H1 (cell line): ENCODE results near the gene MESD. TPM values are rescaled to one million over a fixed set of nuclear protein-coding genes. Genes with fewer than 3 reads are reported as not detected.

Experiments
- CTCF ChIA-PET: fragments of 300-600 bp; sonication (Branson Sonifier 250); formaldehyde crosslinking; loops from one replicate; lab custom pipeline; 2021; ENCODE audit not compliant: partially characterized antibody; lab: Charles Lee
- POLR2A ChIA-PET: fragments of 300-600 bp; sonication (Branson Sonifier 250); formaldehyde crosslinking; loops from one replicate; lab custom pipeline; 2021; ENCODE audit warnings: inconsistent platforms; ENCODE audit not compliant: partially characterized antibody; lab: Charles Lee
- DNase-seq, 2 experiments: peaks; one replicate each; pipeline versions ENCODE4 v3.0.0 to v3.0.0-alpha.2; 2010 to 2022; ENCODE audit warnings: low spot score in 2 of 2, low read depth in 1 of 2, mixed read lengths in 1 of 2
- FAIRE-seq: peaks from 2 replicates; lab custom pipeline; 2011; peaks lifted over from hg19 to GRCh38; lab: Jason Lieb, UNC
- H2AFZ ChIP-seq: 2 replicates; pipeline ENCODE4 v1.8.1; 2012; ENCODE audit warnings: low read length, inconsistent platforms
- H2AK5ac ChIP-seq: 2 replicates; pipeline ENCODE4 v1.6.1; 2013; ENCODE audit warnings: low read depth, low read length
- H2BK120ac ChIP-seq: replicated peaks from 2 replicates; pipeline ENCODE3; 2013; ENCODE audit warnings: low read depth, low read length, inconsistent platforms
- H2BK12ac ChIP-seq: 2 replicates; pipeline ENCODE4 v1.6.1; 2013; ENCODE audit warnings: low read depth, low read length
- H2BK15ac ChIP-seq: 2 replicates; pipeline ENCODE4 v1.6.1; 2013; ENCODE audit warnings: low read length
- H2BK20ac ChIP-seq: 2 replicates; pipeline ENCODE4 v1.6.1; 2013; ENCODE audit warnings: low read length
- H2BK5ac ChIP-seq: 2 replicates; pipeline ENCODE4 v1.6.1; 2013; ENCODE audit warnings: low read depth, low read length
- H3K14ac ChIP-seq: 2 replicates; pipeline ENCODE4 v1.6.1; 2013; ENCODE audit warnings: inconsistent platforms; ENCODE audit not compliant: insufficient read length
- H3K18ac ChIP-seq: 2 replicates; pipeline ENCODE4 v1.6.1; 2013; ENCODE audit warnings: low read length; ENCODE audit errors: extremely low read depth
- H3K23ac ChIP-seq: 2 replicates; pipeline ENCODE4 v1.6.1; 2013; ENCODE audit warnings: inconsistent platforms; ENCODE audit not compliant: insufficient read length
- H3K23me2 ChIP-seq: 2 replicates; pipeline ENCODE4 v1.6.1; 2013; ENCODE audit warnings: low read depth, low read length
- H3K27ac ChIP-seq: 2 replicates; pipeline ENCODE4 v1.6.1; 2011; ENCODE audit warnings: low read depth, low read length, inconsistent platforms
- H3K27me3 ChIP-seq, 4 experiments: replicated peaks in 1 of 4; 1 replicate in 1 of 4; 2 replicates in 3 of 4; pipeline versions ENCODE4 v1.6.1 to v1.8.1; 2011 to 2013; ENCODE audit warnings: low read length in 3 of 4, mild to moderate bottlenecking in 3 of 4, inconsistent platforms in 2 of 4, mixed read lengths in 2 of 4, moderate library complexity in 1 of 4; ENCODE audit not compliant: control insufficient read depth in 3 of 4, insufficient read depth in 3 of 4; ENCODE audit errors: extremely low read depth in 1 of 4
- H3K36me3 ChIP-seq, 4 experiments: 2 replicates each; pipeline versions ENCODE4 v1.6.1 to v1.8.1; 2011 to 2013; ENCODE audit warnings: mild to moderate bottlenecking in 4 of 4, low read length in 3 of 4, moderate library complexity in 2 of 4, control low read depth in 1 of 4, inconsistent platforms in 1 of 4; ENCODE audit not compliant: insufficient read depth in 4 of 4, control insufficient read depth in 2 of 4
- H3K4ac ChIP-seq: replicated peaks from 2 replicates; pipeline ENCODE3; 2013; ENCODE audit warnings: low read length, low read depth, mixed read lengths, inconsistent platforms; ENCODE audit not compliant: insufficient read length
- H3K4me1 ChIP-seq, 4 experiments: replicated peaks in 1 of 4; 1 replicate in 1 of 4; 2 replicates in 3 of 4; pipeline versions ENCODE4 v1.6.1 to v1.8.1; 2011 to 2013; ENCODE audit warnings: low read length in 3 of 4, inconsistent platforms in 2 of 4, mixed read lengths in 1 of 4; ENCODE audit not compliant: insufficient read depth in 4 of 4, control insufficient read depth in 3 of 4
- H3K4me2 ChIP-seq, 2 experiments: 2 replicates each; pipeline versions ENCODE4 v1.6.1 to v1.8.1; 2011 to 2013; ENCODE audit warnings: low read depth in 2 of 2, low read length in 2 of 2, control low read depth in 1 of 2, inconsistent platforms in 1 of 2, mild to moderate bottlenecking in 1 of 2; ENCODE audit not compliant: insufficient read depth in 1 of 2
- H3K4me3 ChIP-seq, 4 experiments: fragments of 200-600, 300-600 bp in 1 of 4; sonication (generic), shearing (Covaris generic), sonication (Bioruptor Twin) in 1 of 4; 2 replicates each; pipeline versions ENCODE4 v1.5.1 to v1.8.1; 2011 to 2016; ENCODE audit warnings: low read length in 4 of 4, low read depth in 3 of 4, control low read depth in 2 of 4, inconsistent platforms in 2 of 4, mild to moderate bottlenecking in 2 of 4, mixed read lengths in 1 of 4, moderate library complexity in 1 of 4; ENCODE audit not compliant: insufficient read depth in 2 of 4; ENCODE audit errors: extremely low read depth in 1 of 4
- H3K56ac ChIP-seq: replicated peaks from 2 replicates; pipeline ENCODE3; 2013; ENCODE audit warnings: low read depth, mild to moderate bottlenecking, mixed read lengths, low read length, inconsistent platforms; ENCODE audit not compliant: insufficient read length
- H3K79me1 ChIP-seq: 2 replicates; pipeline ENCODE4 v1.6.1; 2013; ENCODE audit warnings: low read depth, low read length, control low read depth
- H3K79me2 ChIP-seq, 2 experiments: 2 replicates each; pipeline versions ENCODE4 v1.6.1 to v1.8.1; 2012 to 2013; ENCODE audit warnings: low read length in 2 of 2, mild to moderate bottlenecking in 2 of 2, inconsistent platforms in 1 of 2; ENCODE audit not compliant: insufficient read depth in 2 of 2, control insufficient read depth in 1 of 2
- H3K9ac ChIP-seq, 4 experiments: replicated peaks in 1 of 4; 1 replicate in 1 of 4; 2 replicates in 3 of 4; pipeline versions ENCODE4 v1.6.1 to v1.8.1; 2011 to 2013; ENCODE audit warnings: low read depth in 3 of 4, low read length in 3 of 4, control low read depth in 2 of 4, mild to moderate bottlenecking in 2 of 4, moderate library complexity in 2 of 4, inconsistent platforms in 1 of 4; ENCODE audit errors: extremely low read depth in 1 of 4
- H3K9me3 ChIP-seq, 2 experiments: 2 replicates each; pipeline versions ENCODE4 v1.6.1 to v1.8.1; 2012 to 2013; ENCODE audit warnings: mild to moderate bottlenecking in 2 of 2, moderate library complexity in 2 of 2, control low read depth in 1 of 2, inconsistent platforms in 1 of 2, low read depth in 1 of 2, low read length in 1 of 2, mixed read lengths in 1 of 2; ENCODE audit not compliant: insufficient read depth in 2 of 2
- H4K20me1 ChIP-seq, 2 experiments: replicated peaks in 1 of 2; 2 replicates each; pipeline versions ENCODE3 to v1.8.1; 2011 to 2013; ENCODE audit warnings: inconsistent platforms in 2 of 2, low read length in 2 of 2, mild to moderate bottlenecking in 1 of 2; ENCODE audit not compliant: insufficient read depth in 2 of 2, control insufficient read depth in 1 of 2
- H4K5ac ChIP-seq: 2 replicates; pipeline ENCODE4 v1.6.1; 2013; ENCODE audit warnings: low read length, low read depth, mixed read lengths, inconsistent platforms; ENCODE audit not compliant: insufficient read length
- H4K8ac ChIP-seq: 2 replicates; pipeline ENCODE4 v1.8.0; 2013; ENCODE audit warnings: mild to moderate bottlenecking, moderate library complexity, low read length, inconsistent platforms; ENCODE audit not compliant: insufficient read depth; ENCODE audit errors: extremely low read depth
- H4K91ac ChIP-seq: replicated peaks from 2 replicates; pipeline ENCODE3; 2013; ENCODE audit warnings: low read length, mixed read lengths, inconsistent platforms; ENCODE audit not compliant: insufficient read length
- CHD2 ChIP-seq: IDR thresholded peaks from 2 replicates; pipeline ENCODE4 v1.6.1; 2012; ENCODE audit warnings: low read length, improper control_type of control experiment
- CREB1 ChIP-seq: IDR thresholded peaks from 2 replicates; pipeline ENCODE4 v1.6.1; 2012; ENCODE audit warnings: inconsistent platforms
- E2F6 ChIP-seq: IDR thresholded peaks from 2 replicates; pipeline ENCODE4 v1.6.1; 2012; ENCODE audit warnings: inconsistent platforms
- JUND ChIP-seq: IDR thresholded peaks from 2 replicates; pipeline ENCODE4 v1.6.1; 2011; ENCODE audit warnings: mild to moderate bottlenecking, improper control_type of control experiment, low read length
- MAFK ChIP-seq: IDR thresholded peaks from 2 replicates; pipeline ENCODE4 v1.6.1; 2012; ENCODE audit warnings: low read depth, mild to moderate bottlenecking, improper control_type of control experiment, low read length
- NANOG ChIP-seq: IDR thresholded peaks from 2 replicates; pipeline ENCODE4 v1.6.1; 2011; ENCODE audit warnings: low read length, low read depth, mild to moderate bottlenecking, inconsistent platforms; ENCODE audit not compliant: insufficient read depth, poor library complexity, severe bottlenecking
- POLR2A ChIP-seq, 2 experiments: IDR thresholded peaks; 1 replicate in 1 of 2; 2 replicates in 1 of 2; pipeline ENCODE4 v1.6.1; 2011; ENCODE audit warnings: low read depth in 2 of 2, low read length in 2 of 2, mild to moderate bottlenecking in 2 of 2; ENCODE audit errors: control extremely low read depth in 1 of 2
- RBBP5 ChIP-seq: IDR thresholded peaks from 2 replicates; pipeline ENCODE4 v1.7.1; 2012; ENCODE audit warnings: low read depth, mild to moderate bottlenecking, inconsistent platforms, low read length, moderate library complexity, borderline replicate concordance
- RNF2 ChIP-seq: fragments of 200-900, 300-1000 bp; sonication (generic); IDR thresholded peaks from 2 replicates; pipeline ENCODE4 v1.7.1; 2016; ENCODE audit warnings: borderline replicate concordance, low read depth, mild to moderate bottlenecking, antibody characterized with exemption, low read length; ENCODE audit not compliant: poor library complexity, severe bottlenecking; ENCODE audit errors: missing control alignments
- SP1 ChIP-seq: IDR thresholded peaks from 2 replicates; pipeline ENCODE4 v1.6.1; 2011; ENCODE audit warnings: low read depth, low read length
- SP2 ChIP-seq: IDR thresholded peaks from 2 replicates; pipeline ENCODE4 v1.6.1; 2012; ENCODE audit warnings: mild to moderate bottlenecking, low read length, inconsistent platforms
- SUZ12 ChIP-seq: fragments of 200-600 bp; sonication (generic); IDR thresholded peaks from 2 replicates; pipeline ENCODE4 v1.6.1; 2012; ENCODE audit warnings: mild to moderate bottlenecking, inconsistent platforms, low read length, moderate library complexity, mixed read lengths
- TBP ChIP-seq: IDR thresholded peaks from 2 replicates; pipeline ENCODE4 v1.6.1; 2011; ENCODE audit warnings: low read depth, low read length, improper control_type of control experiment
- TCF12 ChIP-seq: IDR thresholded peaks from 2 replicates; pipeline ENCODE4 v1.6.1; 2011; ENCODE audit warnings: low read depth, mild to moderate bottlenecking, low read length
- WGBS, 2 experiments: shearing (Covaris generic) in 1 of 2; methylation state at CpG; one replicate each; pipeline versions ENCODE4 v1.1.6 to v1.1.7; 2013 to 2015; ENCODE audit warnings: low lambda C conversion rate in 2 of 2, mixed read lengths in 2 of 2, inconsistent platforms in 1 of 2, low coverage in 1 of 2, missing lambda C conversion rate in 1 of 2; ENCODE audit not compliant: insufficient replicate concordance in 2 of 2, insufficient coverage in 1 of 2, insufficient read length in 1 of 2; ENCODE audit errors: extremely low coverage in 1 of 2, missing lambda C conversion rate in 1 of 2; 5-methylcytosine and 5-hydroxymethylcytosine counted together
- polyA plus RNA-seq, 7 experiments: library from polyadenylated mRNA; depleted of rRNA in 3 of 7; stranded (reverse) in 5 of 7; unstranded in 2 of 7; fragments of >200 nt in 5 of 7; fragments of 200-250 nt in 2 of 7; gene quantifications; 1 replicate in 5 of 7; 2 replicates in 1 of 7; 4 replicates in 1 of 7; pipeline versions ENCODE4 v1.2.1 to v1.2.3, GENCODE V29; 2011 to 2013; ENCODE audit warnings: missing spikeins in 2 of 7, mixed read lengths in 2 of 7
- total RNA-seq: library from RNA; stranded (reverse); fragmentation: NEBNext Ultra II Directional; extraction: Animal tissue kit (Norgen Biotek cat#: 25700); gene quantifications from 2 replicates; pipeline ENCODE4 v1.2.1, GENCODE V29; 2021

The MESD gene
- total and polyA plus RNA-seq, 2 of the 8 experiments (the other 6 are each of a cell fraction or from before 2014, with no cell fraction given), result 11.0 to 28.3 TPM

DNA sequence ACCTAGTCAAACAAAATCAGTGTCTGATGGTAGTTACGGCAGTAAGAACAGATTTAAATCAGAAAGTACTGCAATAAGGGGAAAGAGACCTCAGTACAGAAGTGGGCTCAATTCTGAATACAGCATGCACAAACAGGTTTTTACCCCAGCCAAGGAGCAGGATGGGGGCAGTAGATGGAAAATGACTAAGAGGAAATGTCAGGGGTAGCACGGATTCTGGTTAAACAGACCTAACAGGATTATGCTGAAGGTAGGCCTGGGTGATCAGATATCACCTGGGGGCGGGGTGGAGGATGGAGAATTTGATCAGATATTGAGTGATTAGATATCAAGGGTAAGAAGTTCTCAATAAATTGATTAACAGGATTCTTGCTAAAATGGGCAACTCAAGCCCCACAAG lies 19.0 kb downstream of the MESD start:
- H3K4me3 ChIP-seq, result no peak overlapping the region
- H2AFZ ChIP-seq, result no peak overlapping the region
- no peak overlapping the region for H4K5ac ChIP-seq
- H2BK20ac ChIP-seq, result no peak overlapping the region
- H3K36me3 ChIP-seq, result peaks cover 0 to 3% (median 0%) of the 10 kb centered on the region in 4 experiments; a peak in 1 of 8 replicates
- TF ChIP-seq RNF2 (no peak), CREB1 (no peak), CHD2 (no peak), TBP (no peak), RBBP5 (no peak), NANOG (no peak), JUND (no peak), E2F6 (no peak), SUZ12 (no peak), SP2 (no peak), SP1 (no peak), TCF12 (no peak), MAFK (no peak), POLR2A (IDR thresholded peaks at IDR 0.05; ENCODE audit: control extremely low read depth in 1 of 2, low read depth in 2 of 2, low read length in 2 of 2) (no peak)
- H3K4ac ChIP-seq, result no peak overlapping the region
- no peaks in the 10 kb centered on the region for H3K27me3 ChIP-seq
- no peak overlapping the region for H4K91ac ChIP-seq
- H2BK120ac ChIP-seq, result no peak overlapping the region
- 85% methylated on average over 3 of the region's 3 CpGs; no CpG with 5 or more reads in 1 of the 2 experiments for WGBS, 2 experiments
- H2AK5ac ChIP-seq, result no peak overlapping the region
- FAIRE-seq (no peak), DNase-seq (no peak)
- no peak overlapping the region for H3K9ac ChIP-seq
- no peaks in the 10 kb centered on the region for H3K23me2 ChIP-seq
- peak overlapping the region in 1 of 2 experiments; percentile 43; a peak in 1 of 4 replicates for H3K4me2 ChIP-seq
- H4K20me1 ChIP-seq, result peaks cover 0 to 8% of the 10 kb centered on the region in 2 experiments
- no peak overlapping the region for H3K23ac ChIP-seq
- no peak overlapping the region for H3K27ac ChIP-seq
- H3K79me1 ChIP-seq, result peaks cover 7% of the 10 kb centered on the region
- peaks cover 0 to 15% of the 10 kb centered on the region in 2 experiments; a peak in 2 of 4 replicates for H3K79me2 ChIP-seq
- no peak overlapping the region for H2BK12ac ChIP-seq
- ChIA-PET POLR2A (interaction anchor here (0.9 kb wide), 1 partner anchor 111 kb away, joined by 3 read pairs; no protein-coding TSS in a partner anchor), CTCF (interaction anchor here (0.5 to 5.9 kb wide), 40 partner anchors 9 to 516 kb away, joined by 3 to 94 read pairs (median 6); partner anchors contain the start of gene CEMIP)
- no peaks in the 10 kb centered on the region for H3K9me3 ChIP-seq
- H3K4me1 ChIP-seq, result peaks cover 13 to 30% (median 21%) of the 10 kb centered on the region in 4 experiments
- no peak overlapping the region for H3K14ac ChIP-seq
- no peak overlapping the region for H2BK15ac ChIP-seq
- H4K8ac ChIP-seq, result no peak overlapping the region
- H2BK5ac ChIP-seq, result no peak overlapping the region
- no peak overlapping the region for H3K56ac ChIP-seq
- H3K18ac ChIP-seq, result no peak overlapping the region
